Skeletal muscle cell (primary cell): ENCODE results near the gene BRAT1.
A peak's percentile ranks its signal among the peaks of the same experiment; 100 is the strongest.
"Not testable (repeated sequence)": the region's sequence is repeated elsewhere in the genome, so short reads cannot be mapped to it uniquely, and the experiment has no call there.

Source experiments
- DNase-seq: peaks from one replicate; pipeline ENCODE4 v3.0.0-alpha.2; 2010; ENCODE audit warnings: low read depth
- H3K4me3 ChIP-seq: 2 replicates; pipeline ENCODE4 v1.5.1; 2011; ENCODE audit warnings: low read depth, mild to moderate bottlenecking, control low read depth, low read length, moderate library complexity

The BRAT1 gene

DNA sequence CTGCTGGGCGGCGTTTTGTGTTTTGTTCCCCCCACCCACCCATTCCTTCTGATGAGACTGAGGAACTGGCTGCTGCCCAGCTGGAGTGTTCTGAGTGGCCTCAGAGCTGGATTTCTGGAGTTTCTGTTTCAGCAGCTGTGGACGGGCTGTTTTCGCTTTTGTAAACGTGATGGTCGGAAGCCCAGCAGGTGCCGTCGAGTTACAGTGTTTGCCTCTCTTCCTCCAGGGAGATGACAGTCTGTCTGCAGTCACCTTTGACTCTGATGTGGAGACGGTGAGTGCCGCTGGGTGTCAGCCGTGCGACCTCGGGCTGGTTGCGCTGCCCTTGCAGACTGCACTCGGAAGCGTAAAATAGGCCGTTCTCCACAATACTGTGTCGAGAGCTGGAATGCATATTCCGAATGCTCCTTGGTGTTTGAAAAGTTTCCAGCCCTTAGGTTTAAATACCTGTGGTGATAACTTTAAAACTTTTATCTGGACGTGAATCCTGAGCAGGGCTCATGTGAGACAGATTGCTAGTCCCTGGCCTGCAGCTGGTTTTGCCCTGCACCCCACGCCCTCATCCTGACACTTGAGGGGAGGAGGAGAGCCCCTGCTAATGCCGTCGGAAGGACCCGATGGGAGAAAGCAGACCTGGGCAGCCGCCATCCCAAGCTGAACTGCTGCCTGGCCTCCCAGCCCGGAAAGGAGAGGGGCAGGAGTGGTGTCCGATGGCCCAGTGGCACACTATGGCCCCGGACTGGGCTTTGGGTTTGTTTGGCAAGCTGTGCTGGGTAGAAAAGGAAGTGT is 11.8 kb upstream of the BRAT1 start:
- no peak for DNase-seq
- H3K4me3 ChIP-seq = no peak overlapping the region

DNA sequence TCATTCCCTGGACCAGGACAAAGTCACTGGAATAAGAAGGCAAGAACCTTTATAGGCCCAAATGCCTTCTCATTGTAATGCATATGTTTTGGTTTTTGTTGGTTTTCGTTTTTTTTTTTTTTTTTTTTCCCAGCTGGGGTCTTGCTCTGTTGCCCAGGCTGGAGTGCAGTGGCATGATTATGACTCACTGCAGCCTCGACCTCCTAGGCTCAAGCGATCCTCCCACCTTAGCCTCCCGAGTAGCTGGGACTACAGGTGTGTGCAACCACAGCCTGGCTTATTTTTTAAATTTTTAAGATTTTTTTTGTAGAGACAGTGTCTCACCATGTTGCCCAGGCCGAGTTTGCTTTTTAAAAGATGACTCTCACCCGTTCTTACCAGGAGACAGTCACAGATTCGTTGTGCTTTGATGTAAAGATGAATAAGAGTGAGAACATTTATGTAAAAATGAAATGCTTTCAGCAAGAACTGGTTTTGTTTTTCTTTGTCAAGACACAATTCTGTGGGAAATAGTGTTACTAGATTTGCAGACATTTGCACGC is 11.1 kb upstream of the BRAT1 start:
- no peak overlapping the region for H3K4me3 ChIP-seq

DNA sequence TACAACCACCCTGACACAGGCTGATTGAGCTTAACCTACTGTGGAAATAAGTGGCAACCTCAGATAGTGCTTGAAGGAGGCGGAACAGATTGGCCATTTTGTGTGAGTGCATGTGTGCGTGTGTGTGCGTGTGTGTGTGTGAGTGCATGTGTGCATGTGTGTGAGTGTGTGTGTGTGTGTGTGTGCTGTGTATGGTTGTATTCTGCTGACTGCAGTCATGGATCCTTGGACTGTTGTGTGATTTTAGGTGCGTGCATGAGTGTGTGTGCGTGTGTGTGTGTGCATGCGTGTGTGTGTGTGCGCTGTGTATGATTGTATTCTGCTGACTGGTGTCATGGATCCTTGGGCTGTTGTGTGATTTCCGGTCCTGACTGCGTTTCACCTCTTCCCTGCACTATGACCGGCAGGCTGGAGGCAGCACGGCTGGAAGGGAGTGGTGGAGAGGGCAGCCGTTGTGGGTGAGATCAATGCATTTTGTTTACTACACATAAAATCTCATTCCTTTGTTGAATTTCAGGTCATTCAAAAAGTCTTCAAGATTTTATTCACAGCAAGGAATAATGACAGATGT is 9.7 kb upstream of the BRAT1 start:
- DNase-seq = no peak
- no peak overlapping the region for H3K4me3 ChIP-seq

More for the DNA sequence above, 11.1 kb upstream of the BRAT1 start:
- DNase-seq = no peak

DNA sequence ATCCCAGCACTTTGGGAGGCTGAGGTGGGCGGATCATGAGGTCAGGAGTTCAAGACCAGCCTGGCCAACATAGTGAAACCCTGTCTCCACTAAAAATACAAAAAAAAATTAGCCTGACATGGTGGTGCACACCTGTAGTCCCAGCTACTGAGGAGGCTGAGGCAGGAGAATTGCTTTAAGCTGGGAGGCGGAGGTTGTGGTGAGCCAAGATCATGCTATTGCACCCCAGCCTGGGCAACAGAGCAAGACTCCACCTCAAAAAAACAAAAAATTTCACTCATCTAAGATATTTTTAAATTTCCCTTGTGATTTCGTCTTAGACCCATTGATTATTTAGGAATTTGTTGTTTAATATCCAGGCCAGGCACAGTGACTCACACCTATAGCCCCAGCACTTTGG is 8.6 kb upstream of the BRAT1 start:
- H3K4me3 ChIP-seq, DNase-seq: not testable (repeated sequence)

DNA sequence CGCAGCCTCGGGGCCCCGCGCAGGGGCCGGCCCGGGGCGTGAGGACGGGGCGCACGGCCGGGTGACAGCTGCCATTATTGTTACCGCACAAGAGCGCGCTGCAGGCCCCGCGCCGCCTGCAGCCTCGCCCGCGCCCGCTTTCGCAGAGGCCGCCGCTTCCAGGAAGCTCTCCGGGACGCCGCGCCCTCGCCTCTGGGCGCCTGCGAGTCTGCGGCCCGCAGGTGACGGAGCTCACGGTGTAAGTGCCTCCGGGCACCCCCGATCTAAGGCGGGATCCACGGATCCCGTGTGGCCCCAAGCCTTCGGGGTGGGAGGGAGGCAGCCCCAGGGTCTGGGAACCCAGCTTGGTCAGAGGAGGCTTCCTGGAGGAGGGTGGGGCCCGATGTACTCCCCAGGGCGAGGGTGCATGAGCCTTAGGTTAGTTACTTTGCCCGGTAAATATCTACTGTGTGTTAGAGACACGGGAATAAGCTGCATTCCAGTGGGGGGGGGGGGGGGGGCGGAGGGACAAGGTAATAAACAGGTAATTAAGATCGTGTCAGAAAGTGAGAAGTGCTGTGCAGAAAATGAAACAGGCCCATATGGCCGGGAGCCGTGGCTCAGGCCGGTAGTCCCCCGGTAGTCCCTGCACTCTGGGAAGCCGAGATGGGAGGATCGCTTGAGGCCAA is 4.1 kb upstream of the BRAT1 start:
- H3K4me3 ChIP-seq = peak overlapping the region; percentile 85
- DNase-seq = no peak

DNA sequence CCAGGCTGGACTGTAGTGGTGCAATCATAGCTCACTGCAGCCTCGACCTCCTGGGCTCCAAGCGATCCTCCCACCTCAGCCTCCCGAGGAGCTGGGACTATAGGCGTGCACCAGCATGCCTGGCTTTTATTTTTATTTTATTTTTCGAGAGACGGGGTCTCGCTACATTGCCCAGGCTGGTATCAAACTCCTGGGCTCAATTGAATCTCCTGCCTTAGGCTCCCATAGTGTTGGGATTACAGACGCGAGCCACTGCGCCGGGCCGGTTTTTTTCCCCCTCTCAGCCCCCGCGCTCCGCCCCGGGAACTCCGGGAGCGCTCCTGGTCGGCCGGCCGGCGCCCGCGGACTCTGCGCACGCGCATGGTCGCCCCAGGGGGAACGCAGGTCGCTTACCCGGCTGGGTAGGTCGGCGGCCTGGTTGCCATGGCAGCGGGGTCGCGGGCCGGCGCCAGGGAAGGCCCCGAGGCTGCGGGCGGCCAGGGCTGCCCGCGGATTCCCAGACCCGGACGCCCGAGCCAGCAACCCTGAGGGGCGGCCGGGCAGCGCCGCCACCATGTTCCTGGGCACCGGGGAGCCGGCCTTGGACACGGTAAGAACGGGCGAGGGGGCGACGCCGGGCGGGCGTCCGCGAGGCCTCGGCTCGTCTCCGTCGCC is 3.4 kb upstream of the BRAT1 start, which contains the start of gene IQCE:
TSS of gene IQCE (plus strand) at position 351 of the 654 bp plus-strand sequence. CDS start at position 554, 203 bp downstream.
- peak within 1 kb of the TSS; percentile 85 for H3K4me3 ChIP-seq
- DNase-seq = peak; percentile 59

DNA sequence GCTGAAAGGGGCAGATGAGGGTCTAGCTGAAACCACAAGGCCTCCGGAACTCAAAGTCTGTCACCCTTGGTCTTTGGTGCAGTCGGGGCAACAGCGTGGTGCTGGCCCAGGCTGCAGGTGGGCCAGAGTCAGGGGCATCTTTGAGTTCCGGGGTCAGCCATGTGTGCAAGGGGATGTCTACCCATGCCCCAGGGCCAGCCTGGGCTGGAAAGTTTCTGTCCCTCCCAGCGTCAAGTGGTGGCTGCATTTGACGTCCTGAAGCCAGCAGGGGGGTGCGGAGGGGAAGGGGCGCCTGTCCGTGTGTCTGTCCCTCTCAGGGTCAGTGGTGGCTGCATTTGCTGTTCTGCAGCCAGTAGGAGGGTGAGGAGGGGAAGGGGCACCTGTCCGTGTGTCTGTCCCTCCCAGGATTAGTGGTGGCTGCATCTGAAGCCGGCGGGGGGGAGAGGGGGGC is 638 bp downstream of the BRAT1 start:
- no peak for DNase-seq
- H3K4me3 ChIP-seq = peak overlapping the region; percentile 74

DNA sequence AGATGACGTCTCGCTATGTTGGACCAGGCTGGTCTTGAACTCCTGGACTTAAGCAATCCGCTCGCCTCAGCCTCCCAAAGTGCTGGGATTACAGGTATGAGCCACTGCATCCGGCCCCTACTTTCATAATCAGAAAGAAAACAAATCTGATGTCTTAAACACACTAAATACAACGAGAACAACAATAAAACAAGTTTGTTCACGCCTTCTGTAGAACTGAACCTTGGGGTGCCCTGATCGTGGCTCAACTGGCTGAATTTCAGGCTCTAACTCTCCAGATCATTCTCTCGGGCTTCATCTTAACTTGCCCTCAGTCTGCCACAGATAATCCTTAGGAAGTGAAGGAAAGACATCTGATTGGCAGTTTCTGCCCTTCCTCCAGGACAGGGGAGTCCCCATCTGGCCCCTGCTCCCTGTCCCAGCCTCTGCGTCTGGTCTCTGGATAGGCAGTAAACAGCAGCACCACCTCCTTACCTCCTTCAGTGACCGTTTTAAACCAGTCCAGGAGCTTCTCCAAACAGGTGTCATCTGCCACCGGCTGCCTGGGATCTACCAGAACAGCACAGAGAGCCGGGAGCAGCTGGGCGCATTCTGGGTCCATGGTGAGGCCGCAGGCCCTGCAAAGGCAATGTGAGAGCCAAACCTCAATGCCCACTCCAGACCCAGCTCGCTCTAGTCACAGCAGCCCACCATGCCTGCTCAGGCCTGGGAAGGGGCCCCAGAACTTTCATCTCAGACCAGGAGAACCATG is 1.3 kb downstream of the BRAT1 start:
- peak overlapping the region; percentile 74 for H3K4me3 ChIP-seq
- DNase-seq = no peak

DNA sequence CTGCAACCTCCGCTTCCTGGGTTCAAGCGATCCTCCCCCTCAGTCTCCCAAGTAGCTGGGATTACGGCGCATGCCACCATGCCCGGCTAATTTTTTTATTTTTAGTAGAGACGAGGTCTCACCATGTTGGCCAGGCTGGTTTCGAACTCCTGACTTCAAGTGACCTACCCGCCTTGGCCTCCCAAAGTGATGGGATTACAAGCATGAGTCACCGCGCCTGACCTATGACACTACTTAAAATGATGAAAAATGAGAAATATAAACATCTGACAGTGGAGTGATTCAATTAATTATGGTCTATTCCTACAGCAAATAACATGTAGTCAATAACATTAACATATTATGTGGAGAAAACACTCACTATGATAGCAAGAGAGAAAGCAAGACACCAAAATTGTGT is 2.2 kb downstream of the BRAT1 start:
- H3K4me3 ChIP-seq = no peak overlapping the region

DNA sequence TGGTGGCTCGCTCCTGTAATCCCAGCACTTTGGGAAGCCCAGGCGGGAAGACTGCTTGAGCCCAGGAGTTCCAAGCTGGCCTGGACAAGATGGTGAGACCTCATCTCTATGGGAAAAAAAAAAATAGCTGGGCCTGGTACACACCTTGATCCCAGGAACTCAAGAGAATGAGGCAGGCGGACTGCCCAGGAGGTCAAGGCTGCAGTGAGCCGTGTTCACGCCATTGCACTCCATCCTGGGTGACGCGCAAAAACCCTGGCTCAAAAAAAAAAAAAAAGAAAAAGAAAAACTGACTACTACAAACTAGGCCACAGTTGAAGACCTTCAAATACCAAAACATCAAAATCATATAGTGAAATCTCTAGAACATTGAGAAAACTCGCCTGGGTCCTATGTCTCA is 3.9 kb downstream of the BRAT1 start:
- DNase-seq = no peak
- H3K4me3 ChIP-seq = no peak overlapping the region

More for the DNA sequence above, 2.2 kb downstream of the BRAT1 start:
- no peak for DNase-seq

DNA sequence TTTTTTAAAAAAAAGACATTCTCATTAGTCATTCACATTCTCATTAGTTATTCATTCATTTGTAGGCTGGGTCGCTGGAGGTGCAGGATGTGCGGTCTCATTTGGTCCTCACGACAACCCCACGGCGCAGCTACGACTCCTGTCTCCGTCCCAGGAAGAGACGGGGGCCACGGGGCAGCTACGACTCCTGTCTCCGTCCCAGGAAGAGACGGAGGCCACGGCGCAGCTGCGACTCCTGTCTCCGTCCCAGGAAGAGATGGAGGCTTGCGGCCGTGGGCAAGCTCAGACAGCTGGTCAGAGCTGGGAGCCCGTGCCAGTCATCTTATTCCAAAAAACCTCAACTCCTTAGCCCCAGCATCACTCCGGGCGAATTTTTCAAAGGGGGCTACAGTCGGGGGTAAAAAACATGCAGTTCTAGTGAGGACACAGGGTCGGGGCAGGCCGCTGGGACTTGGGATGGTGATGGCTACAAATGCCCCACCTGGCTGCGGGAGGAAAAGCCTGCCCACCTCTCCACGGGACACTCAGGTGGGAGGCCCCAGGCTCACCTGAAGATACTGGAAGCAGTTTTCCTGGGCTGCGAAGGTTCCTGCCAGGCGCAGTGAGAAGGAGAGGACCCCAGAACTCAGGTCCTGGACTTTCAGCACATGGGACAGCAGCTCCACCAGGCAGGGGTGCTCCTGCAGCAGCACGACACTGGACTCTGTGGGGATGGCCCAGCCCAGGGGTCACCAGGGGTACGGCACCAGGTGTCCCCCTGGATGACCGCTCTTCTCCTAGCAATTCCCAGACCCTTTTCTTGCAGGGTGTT is 8.3 kb downstream of the BRAT1 start:
- H3K4me3 ChIP-seq = no peak overlapping the region
- DNase-seq = no peak

DNA sequence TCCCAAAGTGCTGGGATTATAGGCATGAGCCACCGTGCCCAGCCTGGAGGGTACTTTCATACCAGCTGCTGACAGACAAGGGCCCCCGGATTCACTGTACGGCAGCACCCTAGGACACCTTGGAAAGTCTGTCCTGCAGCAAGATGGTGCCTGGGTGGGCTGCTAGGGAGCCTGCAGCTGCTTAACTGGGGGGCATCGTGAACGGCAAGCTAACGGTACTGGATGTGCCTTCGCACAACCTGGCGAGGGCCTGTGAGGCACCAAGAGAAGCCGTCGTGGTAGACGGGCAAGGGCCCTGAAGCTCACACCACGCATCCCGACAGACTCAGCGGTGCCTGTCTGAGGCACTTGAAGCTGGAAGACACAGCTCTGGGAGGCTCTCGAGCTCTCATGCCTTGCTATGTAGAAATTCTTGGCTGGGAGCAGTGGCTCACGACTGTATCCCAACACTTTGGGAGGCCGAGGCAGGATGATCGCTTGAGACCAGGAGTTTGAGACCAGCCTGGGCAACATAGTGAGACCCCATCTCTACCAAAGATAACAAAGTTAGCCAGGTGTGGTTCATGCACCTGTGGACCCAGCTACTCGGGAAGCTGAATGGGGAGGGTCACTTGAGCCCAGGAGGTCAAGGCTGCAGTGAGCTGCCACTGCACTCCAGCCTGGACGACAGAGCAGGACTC is 9.4 kb downstream of the BRAT1 start:
- no peak overlapping the region for H3K4me3 ChIP-seq
- DNase-seq = no peak

DNA sequence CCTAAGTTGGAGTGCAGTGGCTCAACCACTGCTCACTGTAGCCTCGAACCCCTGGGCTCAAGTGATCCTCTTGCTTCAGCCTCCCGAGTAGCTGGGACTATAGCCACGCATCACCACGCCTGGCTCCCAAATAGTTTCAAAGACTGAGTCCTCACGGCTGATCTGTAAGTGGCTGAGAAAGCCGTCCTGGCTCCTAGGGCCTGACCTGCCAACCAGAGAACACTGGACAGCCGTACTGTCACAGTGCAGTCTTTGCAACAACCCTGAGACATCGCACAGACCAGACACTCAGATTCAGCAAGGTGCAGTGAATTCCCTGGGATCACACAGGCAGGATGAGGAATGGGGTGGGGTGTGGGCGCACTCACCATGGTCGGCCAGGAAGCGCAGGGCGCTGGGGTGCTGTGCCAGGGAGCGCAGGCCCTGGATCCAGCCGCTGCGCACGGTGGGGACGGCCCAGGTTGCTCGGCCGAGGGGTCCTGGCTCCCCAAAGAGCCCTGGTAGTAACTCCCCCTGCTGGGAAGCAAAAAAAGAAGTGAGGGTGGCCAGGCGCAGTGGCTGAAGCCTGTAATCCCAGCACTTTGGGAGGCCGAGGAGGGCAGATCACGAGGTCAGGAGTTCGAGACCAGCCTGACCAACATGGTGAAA is 10.7 kb downstream of the BRAT1 start:
- H3K4me3 ChIP-seq = no peak overlapping the region
- no peak for DNase-seq

DNA sequence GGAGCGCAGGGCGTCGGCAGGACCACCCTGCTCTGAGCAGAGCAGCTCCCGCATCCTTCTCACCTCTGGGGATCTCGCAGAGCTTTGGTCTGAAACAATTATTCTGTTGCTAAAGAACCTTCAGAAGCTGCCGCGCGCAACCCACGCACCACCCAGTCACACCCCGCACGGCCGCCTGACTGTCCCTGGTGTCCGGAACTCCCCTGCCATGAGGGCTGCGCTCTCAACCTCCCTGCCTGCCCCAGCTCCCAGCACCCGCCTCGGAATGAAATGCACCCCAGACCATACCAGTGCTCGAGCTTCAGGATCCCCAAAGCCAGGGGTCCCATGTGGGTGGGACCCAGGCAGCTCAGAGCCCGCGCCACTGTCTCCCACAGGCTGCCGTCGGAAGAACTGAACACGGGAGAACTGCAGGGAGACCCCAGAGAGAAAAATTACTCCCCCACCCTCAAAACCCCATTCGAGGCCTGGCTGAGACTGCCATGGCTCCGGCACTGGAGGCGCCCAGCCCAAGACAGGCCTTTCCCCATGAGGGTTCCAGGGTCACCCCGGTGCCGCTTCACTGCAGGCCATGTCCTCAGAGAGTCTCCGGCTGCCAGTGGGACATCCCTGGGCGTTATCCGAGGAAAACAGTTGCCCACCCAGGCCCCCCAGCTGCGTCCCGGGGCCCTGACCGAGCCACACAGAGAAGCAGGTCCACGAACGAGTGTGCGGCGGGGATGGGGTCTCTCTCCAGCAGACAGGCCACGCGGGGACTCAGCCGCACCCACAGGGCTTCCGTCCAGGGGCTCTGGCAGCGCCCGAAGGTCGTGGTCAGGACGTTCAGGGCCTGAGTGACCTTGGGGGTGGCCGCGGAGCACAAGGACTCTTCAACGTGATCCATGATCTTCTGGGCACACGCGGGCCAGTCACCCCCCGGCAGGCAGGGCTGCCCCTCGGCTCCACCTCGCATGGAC is 12.1 kb downstream of the BRAT1 start:
- DNase-seq = no peak
- no peak overlapping the region for H3K4me3 ChIP-seq

DNA sequence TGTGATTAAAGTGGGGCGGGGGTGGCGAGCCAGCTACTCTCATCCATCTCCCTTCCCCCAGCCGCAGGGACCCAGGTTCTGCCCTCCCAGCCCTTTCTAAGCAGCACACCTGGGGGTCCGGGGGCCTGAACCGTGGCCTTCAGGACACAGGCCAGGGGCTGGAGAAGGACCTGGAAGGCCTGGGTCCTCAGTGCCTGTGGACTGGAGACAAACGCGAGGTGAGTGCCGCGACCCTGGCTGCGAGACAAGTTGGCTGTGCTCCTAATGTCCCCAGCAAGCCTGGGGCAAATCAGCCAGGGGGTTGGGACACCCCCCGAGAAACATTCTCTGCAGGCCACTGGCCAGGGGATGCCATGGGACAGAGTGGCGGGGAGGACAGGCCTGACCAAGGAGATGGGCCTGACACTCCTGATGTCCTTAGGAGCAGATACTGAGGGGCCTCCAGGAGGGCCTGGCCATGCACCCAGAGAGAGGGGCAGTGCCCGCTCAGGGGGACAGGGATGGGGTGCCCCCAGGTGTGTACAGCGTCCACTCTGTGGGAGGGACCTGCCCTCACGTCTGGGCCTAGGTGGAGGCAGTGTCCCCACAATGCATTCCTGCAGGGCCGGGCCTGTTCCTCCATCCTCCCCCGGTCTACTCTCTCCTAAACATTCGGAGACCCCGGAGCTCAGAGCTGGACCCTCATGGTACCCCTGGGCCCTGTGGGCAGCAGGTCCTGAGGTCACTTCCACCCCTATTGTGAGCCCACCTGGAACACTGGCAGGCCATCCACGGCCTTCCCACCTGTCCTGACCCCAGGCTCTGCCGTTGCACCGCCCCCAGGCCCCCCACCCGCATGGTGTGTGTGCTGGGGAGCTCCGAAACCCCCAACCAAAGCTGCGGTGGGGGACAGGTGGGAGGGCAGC is 13.1 kb downstream of the BRAT1 start:
- H3K4me3 ChIP-seq = no peak overlapping the region
- no peak for DNase-seq
